Dendritic cell treated with granulocyte-macrophage colony-stimulating factor and Interleukin-4, amounts not matched to agents 40 ng/mL and 50 ng/mL, for 4 days (primary cell): ENCODE measurements around the gene CSMD2.

ENCODE experiments used
- H3K27ac Mint-ChIP-seq: one replicate; pipeline ENCODE4 v1.8.0; 2022; ENCODE audit warnings: mild to moderate bottlenecking, mixed read lengths
- H3K27me3 Mint-ChIP-seq: one replicate; pipeline ENCODE4 v1.8.0; 2022; ENCODE audit warnings: mild to moderate bottlenecking, mixed read lengths
- H3K36me3 Mint-ChIP-seq: one replicate; pipeline ENCODE4 v1.8.0; 2022; ENCODE audit warnings: low read depth, mixed read lengths
- H3K4me1 Mint-ChIP-seq: one replicate; pipeline ENCODE4 v1.8.0; 2022; ENCODE audit warnings: low read depth, mixed read lengths
- H3K4me3 Mint-ChIP-seq: one replicate; pipeline ENCODE4 v1.8.0; 2022; ENCODE audit warnings: mild to moderate bottlenecking, moderate library complexity, mixed read lengths
- H3K9me3 Mint-ChIP-seq: one replicate; pipeline ENCODE4 v1.8.0; 2022; ENCODE audit warnings: mixed read lengths
- intact Hi-C: fragments of 100-400 bp; cut with micrococcal nuclease; formaldehyde crosslinking; loops from one replicate; pipeline ENCODE4 v1.15.0; 2022

The CSMD2 gene

GRCh38 chr1:33626801-33627200, 538.2 kb downstream of the CSMD2 start:
- H3K4me3 Mint-ChIP-seq: no peak overlapping the region
- intact Hi-C loops: no loop called here
- H3K27ac Mint-ChIP-seq: no peak overlapping the region
- H3K36me3 Mint-ChIP-seq: no peaks in the 10 kb centered on the region
- no peaks in the 10 kb centered on the region for H3K9me3 Mint-ChIP-seq
- H3K4me1 Mint-ChIP-seq: no peaks in the 10 kb centered on the region
- peaks cover 19% of the 10 kb centered on the region for H3K27me3 Mint-ChIP-seq

DNA sequence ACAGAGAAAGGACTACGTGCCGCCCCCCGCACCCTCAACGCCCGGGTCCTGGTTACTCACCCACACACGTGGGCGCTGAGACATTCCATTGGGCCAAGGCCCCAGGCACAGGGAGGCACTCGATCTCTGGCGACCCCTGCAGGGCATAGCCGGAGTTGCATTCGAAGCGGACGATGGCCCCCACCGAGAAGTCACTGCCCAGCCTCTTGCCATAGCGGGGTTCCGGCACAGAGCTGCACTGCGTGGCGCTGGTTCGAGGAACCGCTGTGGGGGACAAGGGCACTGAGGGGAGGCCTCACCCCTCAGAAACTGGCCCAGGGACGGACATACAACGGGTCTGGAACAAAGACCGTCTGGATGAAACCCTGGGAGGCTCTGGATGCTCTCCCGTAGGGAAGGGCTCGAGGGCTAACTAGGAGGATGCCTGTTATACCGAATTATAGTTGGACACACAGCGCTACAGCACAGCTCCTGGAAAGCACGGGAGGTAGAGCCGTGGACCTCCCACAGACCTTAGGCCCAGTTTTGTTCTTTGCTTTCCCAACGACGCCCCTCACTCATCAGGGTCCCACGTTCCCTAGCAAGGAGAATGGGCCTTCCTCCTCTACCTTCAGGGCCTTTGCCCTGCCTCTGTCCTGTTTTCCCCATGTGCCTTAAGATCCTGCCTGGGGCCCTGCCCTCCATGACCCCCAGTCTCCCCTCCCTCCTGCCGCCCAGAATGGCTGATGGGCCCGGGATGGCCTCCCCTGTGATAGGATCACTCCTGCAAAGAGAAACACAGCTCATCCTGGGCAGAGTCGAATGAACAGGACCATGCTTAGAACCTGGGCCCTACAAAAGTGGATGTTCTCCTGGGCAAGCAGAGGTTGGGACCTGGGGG, 539.8 kb downstream of the CSMD2 start:
- no peaks in the 10 kb centered on the region for H3K4me1 Mint-ChIP-seq
- intact Hi-C loops: no loop called here
- H3K27ac Mint-ChIP-seq: no peak overlapping the region
- H3K9me3 Mint-ChIP-seq: no peaks in the 10 kb centered on the region
- H3K36me3 Mint-ChIP-seq: no peaks in the 10 kb centered on the region
- no peak overlapping the region for H3K4me3 Mint-ChIP-seq
- peaks cover 22% of the 10 kb centered on the region for H3K27me3 Mint-ChIP-seq

- H3K36me3 Mint-ChIP-seq: no peaks in the 10 kb centered on the region
- peaks cover 21% of the 10 kb centered on the region for H3K27me3 Mint-ChIP-seq
- no peaks in the 10 kb centered on the region for H3K9me3 Mint-ChIP-seq
- H3K27ac Mint-ChIP-seq: no peak overlapping the region
- intact Hi-C loops: no loop called here
- no peaks in the 10 kb centered on the region for H3K4me1 Mint-ChIP-seq
- no peak overlapping the region for H3K4me3 Mint-ChIP-seq
Measured at GRCh38 chr1:33624261-33624990, 540.6 kb downstream of the CSMD2 start.

DNA sequence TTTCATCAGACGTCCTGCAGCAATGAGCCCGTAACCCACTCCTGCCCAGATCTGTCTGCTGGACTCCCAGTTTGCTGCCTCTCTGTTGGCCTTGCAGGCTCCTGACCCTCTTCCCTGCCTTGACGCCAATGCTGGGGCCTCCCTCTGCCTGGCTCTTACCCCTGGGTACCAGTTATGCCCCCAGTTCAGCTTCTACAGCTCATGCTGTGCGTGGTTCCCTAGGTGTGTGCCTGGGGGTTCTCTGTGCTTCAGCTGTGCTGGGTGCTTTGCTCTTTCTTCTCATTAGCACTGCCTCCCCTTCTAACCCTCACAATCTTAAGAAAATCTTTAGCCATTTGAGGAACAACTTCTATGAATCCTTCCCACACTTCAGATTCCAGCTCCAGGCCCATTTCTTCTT, 541.2 kb downstream of the CSMD2 start:
- Mint-ChIP-seq H3K27me3 (peaks cover 22% of the 10 kb centered on the region), H3K36me3 (no peaks in the 10 kb centered on the region), H3K9me3 (no peaks in the 10 kb centered on the region), H3K4me3 (no peak overlapping the region), H3K27ac (no peak overlapping the region), H3K4me1 (no peaks in the 10 kb centered on the region)
- intact Hi-C loops: no loop called here

GRCh38 chr1:33622757-33623156, 542.3 kb downstream of the CSMD2 start:
- intact Hi-C loops: no loop called here
- Mint-ChIP-seq H3K27ac (no peak overlapping the region), H3K9me3 (no peaks in the 10 kb centered on the region), H3K4me3 (no peak overlapping the region), H3K36me3 (no peaks in the 10 kb centered on the region), H3K27me3 (peaks cover 18% of the 10 kb centered on the region), H3K4me1 (no peaks in the 10 kb centered on the region)

GRCh38 chr1:33618636-33619035, 546.4 kb downstream of the CSMD2 start:
- Mint-ChIP-seq H3K27me3 (peaks cover 31% of the 10 kb centered on the region), H3K4me3 (no peak overlapping the region), H3K27ac (no peak overlapping the region), H3K9me3 (no peaks in the 10 kb centered on the region), H3K36me3 (no peaks in the 10 kb centered on the region), H3K4me1 (no peaks in the 10 kb centered on the region)
- intact Hi-C loops: no loop called here

GRCh38 chr1:33617451-33617850, 547.6 kb downstream of the CSMD2 start:
- H3K4me1 Mint-ChIP-seq: no peaks in the 10 kb centered on the region
- H3K27me3 Mint-ChIP-seq: peaks cover 36% of the 10 kb centered on the region
- no peaks in the 10 kb centered on the region for H3K36me3 Mint-ChIP-seq
- H3K27ac Mint-ChIP-seq: no peak overlapping the region
- H3K9me3 Mint-ChIP-seq: no peaks in the 10 kb centered on the region
- H3K4me3 Mint-ChIP-seq: no peak overlapping the region
- intact Hi-C loops: no loop called here

GRCh38 chr1:33616780-33617179, 548.2 kb downstream of the CSMD2 start:
- H3K9me3 Mint-ChIP-seq: no peaks in the 10 kb centered on the region
- H3K27me3 Mint-ChIP-seq: peaks cover 36% of the 10 kb centered on the region
- no peaks in the 10 kb centered on the region for H3K36me3 Mint-ChIP-seq
- H3K4me1 Mint-ChIP-seq: no peaks in the 10 kb centered on the region
- no peak overlapping the region for H3K27ac Mint-ChIP-seq
- intact Hi-C loops: no loop called here
- H3K4me3 Mint-ChIP-seq: no peak overlapping the region

DNA sequence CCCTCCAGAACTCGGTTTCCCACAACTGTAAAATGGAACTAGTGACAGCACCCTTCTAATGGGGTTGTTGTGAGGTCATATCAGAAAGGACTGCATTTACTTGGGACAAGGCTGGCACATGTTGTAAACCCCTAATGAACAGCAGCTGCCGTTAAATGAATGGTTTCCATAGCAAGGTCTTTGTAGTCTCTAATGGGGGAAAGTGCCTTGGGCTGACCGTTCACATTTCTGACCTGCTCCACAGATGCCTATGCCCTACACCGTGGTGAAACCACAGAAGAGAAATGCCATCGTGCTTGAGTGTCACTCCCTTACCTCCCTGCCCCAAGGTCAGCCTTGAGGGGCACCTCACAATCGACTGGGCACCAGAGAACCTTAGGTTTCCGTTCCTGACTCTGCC, 549.5 kb downstream of the CSMD2 start:
- intact Hi-C loops: no loop called here
- Mint-ChIP-seq H3K4me3 (no peak overlapping the region), H3K27me3 (peaks cover 33% of the 10 kb centered on the region), H3K36me3 (no peaks in the 10 kb centered on the region), H3K9me3 (no peaks in the 10 kb centered on the region), H3K27ac (no peak overlapping the region), H3K4me1 (no peaks in the 10 kb centered on the region)

DNA sequence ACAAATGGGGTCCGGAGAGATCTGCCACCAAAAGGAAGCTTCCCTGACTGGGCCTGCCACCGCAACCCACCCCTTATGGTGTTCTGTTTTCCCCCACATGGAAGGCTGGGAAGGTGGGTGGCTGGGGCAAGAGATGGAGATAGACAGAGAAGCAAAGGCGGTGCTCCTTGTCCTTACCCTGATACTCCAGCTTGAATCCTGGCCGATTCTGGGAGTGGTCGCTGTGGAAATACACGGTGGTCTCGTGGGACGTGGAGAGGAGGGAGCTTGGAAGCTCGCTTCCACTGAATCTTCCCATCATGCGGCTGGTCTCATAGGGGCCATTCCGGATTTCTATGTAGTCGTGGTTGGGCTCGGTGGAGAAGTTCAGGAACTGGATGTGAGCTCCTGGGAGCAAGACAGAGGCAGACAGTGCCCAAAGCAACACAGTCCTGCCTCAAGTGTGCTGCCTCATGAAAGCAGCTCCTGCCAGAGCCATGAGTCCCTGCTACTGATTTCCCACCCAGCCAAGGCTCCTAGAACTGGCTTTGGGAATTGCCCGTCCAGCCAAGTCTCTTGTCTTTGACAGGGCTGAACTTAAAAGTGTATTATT, 554.1 kb downstream of the CSMD2 start:
- H3K27ac Mint-ChIP-seq: no peak overlapping the region
- intact Hi-C loops: loop anchor here (5.0 kb wide), 1 partner anchor 314 kb away; no protein-coding TSS in a partner anchor
- H3K4me3 Mint-ChIP-seq: no peak overlapping the region
- H3K9me3 Mint-ChIP-seq: no peaks in the 10 kb centered on the region
- peaks cover 11% of the 10 kb centered on the region for H3K27me3 Mint-ChIP-seq
- H3K4me1 Mint-ChIP-seq: no peaks in the 10 kb centered on the region
- no peaks in the 10 kb centered on the region for H3K36me3 Mint-ChIP-seq

GRCh38 chr1:33610391-33610790, 554.6 kb downstream of the CSMD2 start:
- H3K4me3 Mint-ChIP-seq: no peak overlapping the region
- no peaks in the 10 kb centered on the region for H3K9me3 Mint-ChIP-seq
- no peaks in the 10 kb centered on the region for H3K4me1 Mint-ChIP-seq
- intact Hi-C loops: loop anchor here (5.0 kb wide), 1 partner anchor 313 kb away; no protein-coding TSS in a partner anchor
- H3K27me3 Mint-ChIP-seq: peaks cover 10% of the 10 kb centered on the region
- H3K36me3 Mint-ChIP-seq: no peaks in the 10 kb centered on the region
- H3K27ac Mint-ChIP-seq: no peak overlapping the region

DNA sequence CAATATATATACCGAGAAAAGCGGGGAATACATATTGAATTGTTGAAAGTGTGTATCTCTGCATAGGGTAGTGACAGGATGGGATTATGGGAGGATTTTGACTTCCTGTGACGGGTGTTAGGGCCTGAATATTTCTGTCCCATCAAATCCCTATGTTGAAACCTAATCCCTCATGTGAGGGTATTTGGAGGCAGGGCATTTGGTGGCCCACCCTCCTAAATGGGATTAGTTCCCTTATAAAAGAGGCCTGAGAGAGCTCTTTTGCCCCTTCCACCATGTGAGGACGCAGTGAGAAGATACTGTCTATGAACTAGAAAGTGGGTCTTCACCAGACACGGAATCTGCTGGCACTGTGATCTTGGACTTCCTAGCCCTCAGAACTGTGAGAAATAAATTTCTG, 555.3 kb downstream of the CSMD2 start:
- Mint-ChIP-seq H3K4me3 (no peak overlapping the region), H3K27ac (no peak overlapping the region), H3K4me1 (no peaks in the 10 kb centered on the region), H3K36me3 (no peaks in the 10 kb centered on the region), H3K27me3 (peaks cover 8% of the 10 kb centered on the region), H3K9me3 (no peaks in the 10 kb centered on the region)
- intact Hi-C loops: loop anchor here (5.0 kb wide), 1 partner anchor 312 kb away; no protein-coding TSS in a partner anchor

- Mint-ChIP-seq H3K4me3 (no peak overlapping the region), H3K27ac (no peak overlapping the region), H3K36me3 (no peaks in the 10 kb centered on the region), H3K9me3 (no peaks in the 10 kb centered on the region), H3K4me1 (no peaks in the 10 kb centered on the region), H3K27me3 (peaks cover 10% of the 10 kb centered on the region)
- intact Hi-C loops: no loop called here
Measured at GRCh38 chr1:33608825-33609400, 556.1 kb downstream of the CSMD2 start.
